Neural progenitor cell (in vitro differentiated cells): Measurements from ENCODE around the gene SERAC1. TPM values are rescaled to one million over a fixed set of nuclear protein-coding genes. Genes with fewer than 3 reads are reported as not detected.

Experiments used
- DNase-seq: peaks from one replicate; pipeline ENCODE4 v3.0.0-alpha.2; 2016; ENCODE audit warnings: low spot score
- H2AFZ ChIP-seq: fragments of 200-600 bp; sonication (generic); replicated peaks from 2 replicates; pipeline ENCODE4 v1.6.1; 2016; ENCODE audit warnings: antibody characterized with exemption
- H3F3A ChIP-seq: fragments of 200-600 bp; sonication (generic); 2 replicates; pipeline ENCODE4 v1.6.1; 2016; ENCODE audit warnings: antibody characterized with exemption, low read depth
- H3K27ac ChIP-seq: fragments of 200-600 bp; sonication (generic); 2 replicates; pipeline ENCODE4 v1.5.1; 2016; ENCODE audit warnings: mild to moderate bottlenecking
- H3K27me3 ChIP-seq: fragments of 200-600 bp; sonication (generic); 2 replicates; pipeline ENCODE4 v1.6.1; 2016; ENCODE audit warnings: mild to moderate bottlenecking, moderate library complexity
- H3K36me3 ChIP-seq: fragments of 200-600 bp; sonication (generic); 2 replicates; pipeline ENCODE4 v1.5.1; 2016
- H3K4me1 ChIP-seq: fragments of 200-600 bp; sonication (generic); 2 replicates; pipeline ENCODE4 v1.6.1; 2016; ENCODE audit warnings: mixed run types
- H3K4me2 ChIP-seq: fragments of 200-600 bp; sonication (generic); 2 replicates; pipeline ENCODE4 v1.6.1; 2016
- H3K4me3 ChIP-seq: fragments of 200-600 bp; sonication (generic); 2 replicates; pipeline ENCODE4 v1.5.1; 2016
- H3K79me2 ChIP-seq: fragments of 200-600 bp; sonication (generic); 2 replicates; pipeline ENCODE4 v1.6.1; 2016; ENCODE audit warnings: low read depth
- H3K9ac ChIP-seq: fragments of 200-600 bp; sonication (generic); 2 replicates; pipeline ENCODE4 v1.6.1; 2016
- H3K9me3 ChIP-seq: fragments of 200-600 bp; sonication (generic); 2 replicates; pipeline ENCODE4 v1.5.1; 2016; ENCODE audit warnings: low read depth
- H4K20me1 ChIP-seq: fragments of 200-600 bp; sonication (generic); 2 replicates; pipeline ENCODE4 v1.6.1; 2016; ENCODE audit warnings: low read depth
- H3K27ac Mint-ChIP-seq: 3 replicates; pipeline ENCODE4 v1.8.0; 2021; ENCODE audit warnings: mixed read lengths
- H3K27me3 Mint-ChIP-seq: 2 replicates; pipeline ENCODE4 v1.8.0; 2022; ENCODE audit warnings: low read depth, mild to moderate bottlenecking, inconsistent platforms, moderate library complexity, mixed read lengths; ENCODE audit not compliant: insufficient read depth
- H3K36me3 Mint-ChIP-seq: 3 replicates; pipeline ENCODE4 v1.8.0; 2021; ENCODE audit warnings: mixed read lengths
- H3K4me1 Mint-ChIP-seq: 3 replicates; pipeline ENCODE4 v1.8.0; 2021; ENCODE audit warnings: mixed read lengths
- H3K4me3 Mint-ChIP-seq: 3 replicates; pipeline ENCODE4 v1.8.0; 2021; ENCODE audit warnings: mild to moderate bottlenecking, moderate library complexity, mixed read lengths
- H3K9me3 Mint-ChIP-seq: 3 replicates; pipeline ENCODE4 v1.8.0; 2020; ENCODE audit warnings: mixed read lengths
- CTCF ChIP-seq: fragments of 200-600 bp; sonication (generic); IDR thresholded peaks from 2 replicates; pipeline ENCODE4 v1.5.1; 2017; ENCODE audit warnings: antibody characterized with exemption, mild to moderate bottlenecking
- EZH2 ChIP-seq: fragments of 200-600 bp; sonication (generic); IDR thresholded peaks from 2 replicates; pipeline ENCODE4 v1.6.1; 2017; ENCODE audit warnings: antibody characterized with exemption, mild to moderate bottlenecking, moderate library complexity
- EZH2phosphoT487 ChIP-seq: fragments of 200-600 bp; sonication (generic); IDR thresholded peaks from 2 replicates; pipeline ENCODE4 v1.6.1; 2017; ENCODE audit warnings: antibody characterized with exemption
- total RNA-seq: library from RNA; depleted of rRNA; stranded (reverse); fragments of >200 nt; gene quantifications from 2 replicates; pipeline ENCODE4 v1.2.3, GENCODE V29; 2015; ENCODE audit warnings: low replicate concordance

Gene SERAC1
- total RNA-seq, 1 donor from 2014 or later: 35.7 TPM

DNA sequence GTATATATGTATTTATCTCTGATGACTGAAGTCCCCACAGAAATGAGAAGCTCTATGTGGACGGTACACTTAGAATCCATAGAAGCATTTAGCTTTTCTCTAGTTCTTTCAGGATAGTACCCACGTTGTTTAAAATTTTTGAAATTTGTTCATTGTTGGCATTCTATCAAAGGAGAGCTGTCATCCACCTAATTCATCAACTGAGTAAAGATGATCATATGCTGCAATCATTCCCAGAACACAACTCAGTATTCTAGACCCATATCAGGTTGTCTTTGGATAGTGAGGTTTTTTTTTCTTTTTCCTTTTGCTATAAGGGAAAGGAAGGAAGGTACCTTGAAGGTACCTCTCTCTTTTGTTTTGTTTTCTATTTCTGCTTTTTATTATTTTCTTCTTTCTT, 9.3 kb downstream of the SERAC1 start:
- no peak for DNase-seq
- peaks cover 4% of the 10 kb centered on the region for H3K36me3 ChIP-seq
- H3K27me3 ChIP-seq: no peaks in the 10 kb centered on the region
- H3K27me3 Mint-ChIP-seq: no peaks in the 10 kb centered on the region
- H3K9me3 ChIP-seq: no peaks in the 10 kb centered on the region
- no peak overlapping the region for H3K4me3 ChIP-seq
- no peaks in the 10 kb centered on the region for H3K9me3 Mint-ChIP-seq
- no peak overlapping the region for H3K4me3 Mint-ChIP-seq
- no peak overlapping the region for H3K27ac Mint-ChIP-seq
- no peaks in the 10 kb centered on the region for H3K4me1 Mint-ChIP-seq
- no peak overlapping the region for H2AFZ ChIP-seq
- peaks cover 10% of the 10 kb centered on the region for H3F3A ChIP-seq
- no peak overlapping the region for H3K9ac ChIP-seq
- H3K4me2 ChIP-seq: no peak overlapping the region
- peaks cover 15% of the 10 kb centered on the region for H3K36me3 Mint-ChIP-seq
- H3K4me1 ChIP-seq: peaks cover 8% of the 10 kb centered on the region
- TF ChIP-seq CTCF: no peak
- TF ChIP-seq EZH2: no peak
- no peak for TF ChIP-seq EZH2phosphoT487
- H3K27ac ChIP-seq: no peak overlapping the region
- peaks cover 11% of the 10 kb centered on the region for H3K79me2 ChIP-seq
- H4K20me1 ChIP-seq: peaks cover 11% of the 10 kb centered on the region

GRCh38 chr6:158158123-158158522, 9.9 kb downstream of the SERAC1 start:
- Mint-ChIP-seq H3K27ac (no peak overlapping the region), H3K36me3 (peaks cover 15% of the 10 kb centered on the region), H3K4me3 (no peak overlapping the region), H3K27me3 (no peaks in the 10 kb centered on the region), H3K4me1 (no peaks in the 10 kb centered on the region), H3K9me3 (no peaks in the 10 kb centered on the region)
- H3K9ac ChIP-seq: no peak overlapping the region
- no peak overlapping the region for H3K27ac ChIP-seq
- no peak for DNase-seq
- peaks cover 11% of the 10 kb centered on the region for H3K79me2 ChIP-seq
- H3K9me3 ChIP-seq: no peaks in the 10 kb centered on the region
- H3K4me3 ChIP-seq: no peak overlapping the region
- TF ChIP-seq EZH2phosphoT487 (no peak), EZH2 (no peak), CTCF (no peak)
- H3K36me3 ChIP-seq: peaks cover 4% of the 10 kb centered on the region
- H2AFZ ChIP-seq: no peak overlapping the region
- peaks cover 8% of the 10 kb centered on the region for H3K4me1 ChIP-seq
- no peaks in the 10 kb centered on the region for H3K27me3 ChIP-seq
- H3K4me2 ChIP-seq: no peak overlapping the region
- H3F3A ChIP-seq: peaks cover 10% of the 10 kb centered on the region
- H4K20me1 ChIP-seq: peaks cover 11% of the 10 kb centered on the region

DNA sequence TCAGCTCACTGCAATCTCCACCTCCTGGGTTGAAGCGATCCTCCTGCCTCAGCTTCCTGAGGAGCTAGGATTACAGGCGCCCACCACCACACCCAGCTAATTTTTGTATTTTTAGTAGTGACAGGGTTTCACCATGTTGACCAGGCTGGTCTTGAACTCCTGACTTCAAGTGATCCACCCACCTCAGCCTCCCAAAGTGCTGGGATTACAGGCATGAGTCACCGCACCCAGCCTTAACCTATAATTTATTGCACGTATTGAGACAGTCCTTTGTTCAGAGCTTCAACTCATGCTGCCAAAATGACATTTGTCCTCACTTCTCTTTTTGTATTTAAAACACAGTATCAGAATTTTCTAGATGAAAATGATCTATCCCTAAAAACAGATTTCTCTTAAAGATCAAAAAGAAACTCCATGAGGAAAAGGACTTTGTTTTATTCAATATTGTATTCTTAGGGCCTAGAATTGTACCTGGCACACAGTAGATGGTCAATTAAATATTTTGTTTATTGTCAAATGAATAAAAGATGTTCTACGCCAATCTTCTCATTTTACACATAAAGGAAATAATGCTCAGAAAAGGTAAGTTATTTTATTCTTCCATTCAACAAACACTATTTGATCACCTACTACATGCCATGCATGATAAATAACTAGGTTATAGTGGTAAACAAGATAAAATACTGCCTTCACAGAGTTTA, 10.8 kb downstream of the SERAC1 start:
- H3K27me3 Mint-ChIP-seq: no peaks in the 10 kb centered on the region
- no peaks in the 10 kb centered on the region for H3K9me3 Mint-ChIP-seq

More for the DNA sequence above, 10.8 kb downstream of the SERAC1 start:
- Histone ChIP-seq H3K4me2 (no peak overlapping the region), H3K9me3 (no peaks in the 10 kb centered on the region), H3K79me2 (peaks cover 4% of the 10 kb centered on the region), H3K4me3 (no peak overlapping the region), H3K4me1 (peaks cover 7% of the 10 kb centered on the region), H4K20me1 (peaks cover 11% of the 10 kb centered on the region), H3K27ac (no peak overlapping the region), H3K9ac (no peak overlapping the region), H3K27me3 (no peaks in the 10 kb centered on the region), H3K36me3 (peaks cover 4% of the 10 kb centered on the region), H3F3A (peaks cover 10% of the 10 kb centered on the region), H2AFZ (no peak overlapping the region)
- TF ChIP-seq CTCF (no peak), EZH2 (no peak), EZH2phosphoT487 (no peak)
- DNase-seq: no peak
- Mint-ChIP-seq H3K36me3 (peaks cover 14% of the 10 kb centered on the region), H3K4me1 (no peaks in the 10 kb centered on the region), H3K4me3 (no peak overlapping the region), H3K27ac (no peak overlapping the region)
